ENCODE measurements around the gene PSENEN. TPM values are rescaled to one million over a fixed set of nuclear protein-coding genes. Genes with fewer than 3 reads are reported as not detected.

The PSENEN gene
- total and polyA plus RNA-seq, 2 experiments from 2014 or later: 39.1 to 106 TPM

GRCh38 chr19:35731779-35732405 lies 13.6 kb upstream of the PSENEN start:
- 95% methylated on average over 12 of the region's 21 CpGs for WGBS (ENCODE audit: low lambda C conversion rate, missing lambda C conversion rate)
- no peak for DNase-seq (ENCODE audit: low spot score)
- H3K27ac ChIP-seq: no peak overlapping the region
- H3K4me2 ChIP-seq: no peak overlapping the region
- no peaks in the 10 kb centered on the region for H3K9me2 ChIP-seq (replicated peaks; ENCODE audit: insufficient read depth)
- no peaks in the 10 kb centered on the region for H3K4me1 ChIP-seq (ENCODE audit: insufficient read depth)
- no peak for TF ChIP-seq EZH2phosphoT487 (IDR thresholded peaks at IDR 0.05; ENCODE audit: low read depth, severe bottlenecking, unreplicated experiment)
- no peaks in the 10 kb centered on the region for H3K36me3 ChIP-seq (replicated peaks; ENCODE audit: insufficient read depth, low read depth)
- no peak overlapping the region for H2AFZ ChIP-seq
- no peaks in the 10 kb centered on the region for H4K20me1 ChIP-seq (ENCODE audit: insufficient read depth, poor library complexity, severe bottlenecking)
- H3K27me3 ChIP-seq: no peaks in the 10 kb centered on the region
- H3K9me3 ChIP-seq (ENCODE audit: low read depth): no peaks in the 10 kb centered on the region
- no peak overlapping the region for H3K4me3 ChIP-seq
- H3K79me2 ChIP-seq: no peaks in the 10 kb centered on the region

GRCh38 chr19:35732540-35733179 lies 12.8 kb upstream of the PSENEN start:
- H3K27me3 ChIP-seq: no peaks in the 10 kb centered on the region
- H3K27ac ChIP-seq: no peak overlapping the region
- H2AFZ ChIP-seq: no peak overlapping the region
- no peak for DNase-seq (ENCODE audit: low spot score)
- no peak overlapping the region for H3K4me2 ChIP-seq
- H3K9me3 ChIP-seq (ENCODE audit: low read depth): no peaks in the 10 kb centered on the region
- H3K4me1 ChIP-seq (ENCODE audit: insufficient read depth): no peaks in the 10 kb centered on the region
- no peaks in the 10 kb centered on the region for H3K79me2 ChIP-seq
- no peaks in the 10 kb centered on the region for H3K9me2 ChIP-seq (replicated peaks; ENCODE audit: insufficient read depth)
- H3K36me3 ChIP-seq (replicated peaks; ENCODE audit: insufficient read depth, low read depth): no peaks in the 10 kb centered on the region
- no peak for TF ChIP-seq EZH2phosphoT487 (IDR thresholded peaks at IDR 0.05; ENCODE audit: low read depth, severe bottlenecking, unreplicated experiment)
- no peak for TF ChIP-seq EZH2 (IDR thresholded peaks at IDR 0.05; ENCODE audit: borderline replicate concordance)
- no peak for TF ChIP-seq CTCF (IDR thresholded peaks at IDR 0.05; ENCODE audit: poor library complexity)
- H3K4me3 ChIP-seq: no peak overlapping the region
- H4K20me1 ChIP-seq (ENCODE audit: insufficient read depth, poor library complexity, severe bottlenecking): no peaks in the 10 kb centered on the region
- WGBS (ENCODE audit: low lambda C conversion rate, missing lambda C conversion rate): 96% methylated on average over 16 of the region's 25 CpGs

GRCh38 chr19:35733180-35734125 lies 12.0 kb upstream of the PSENEN start:
- H3K27ac ChIP-seq: no peak overlapping the region
- no peak overlapping the region for H3K4me2 ChIP-seq
- H3K27me3 ChIP-seq: no peaks in the 10 kb centered on the region
- 96% methylated on average over 22 of the region's 35 CpGs for WGBS (ENCODE audit: low lambda C conversion rate, missing lambda C conversion rate)
- TF ChIP-seq EZH2 (IDR thresholded peaks at IDR 0.05; ENCODE audit: borderline replicate concordance): no peak
- no peak for TF ChIP-seq CTCF (IDR thresholded peaks at IDR 0.05; ENCODE audit: poor library complexity)
- no peak for TF ChIP-seq EZH2phosphoT487 (IDR thresholded peaks at IDR 0.05; ENCODE audit: low read depth, severe bottlenecking, unreplicated experiment)
- no peak overlapping the region for H3K4me3 ChIP-seq
- no peaks in the 10 kb centered on the region for H3K9me2 ChIP-seq (replicated peaks; ENCODE audit: insufficient read depth)
- H2AFZ ChIP-seq: no peak overlapping the region
- no peaks in the 10 kb centered on the region for H3K36me3 ChIP-seq (replicated peaks; ENCODE audit: insufficient read depth, low read depth)
- H3K79me2 ChIP-seq: no peaks in the 10 kb centered on the region
- H3K9me3 ChIP-seq (ENCODE audit: low read depth): no peaks in the 10 kb centered on the region
- H3K4me1 ChIP-seq (ENCODE audit: insufficient read depth): no peaks in the 10 kb centered on the region
- no peak for DNase-seq (ENCODE audit: low spot score)
- no peaks in the 10 kb centered on the region for H4K20me1 ChIP-seq (ENCODE audit: insufficient read depth, poor library complexity, severe bottlenecking)
